GM23248 (cell line): ENCODE results near the gene KANTR.

Source experiments
- EZH2 ChIP-seq: fragments of 200-600 bp; sonication (generic); IDR thresholded peaks from 2 replicates; pipeline ENCODE4 v1.6.1; 2018; ENCODE audit warnings: antibody characterized with exemption, mild to moderate bottlenecking; ENCODE audit not compliant: insufficient read depth, poor library complexity, severe bottlenecking
- EZH2phosphoT487 ChIP-seq: fragments of 200-600 bp; sonication (generic); IDR thresholded peaks from 2 replicates; pipeline ENCODE4 v1.6.1; 2018; ENCODE audit warnings: antibody characterized with exemption, moderate library complexity, mild to moderate bottlenecking, low read depth; ENCODE audit not compliant: insufficient read depth

GRCh38 chrX:53171356-53171755 is 77.4 kb downstream of the KANTR start:
- no peak for TF ChIP-seq EZH2phosphoT487
- TF ChIP-seq EZH2: no peak
